Measurements from ENCODE around the gene EXOSC2. TPM values are rescaled to one million over a fixed set of nuclear protein-coding genes. Genes with fewer than 3 reads are reported as not detected.

EXOSC2 gene
- total RNA-seq, 1 experiment from 2014 or later: 57.7 TPM

DNA sequence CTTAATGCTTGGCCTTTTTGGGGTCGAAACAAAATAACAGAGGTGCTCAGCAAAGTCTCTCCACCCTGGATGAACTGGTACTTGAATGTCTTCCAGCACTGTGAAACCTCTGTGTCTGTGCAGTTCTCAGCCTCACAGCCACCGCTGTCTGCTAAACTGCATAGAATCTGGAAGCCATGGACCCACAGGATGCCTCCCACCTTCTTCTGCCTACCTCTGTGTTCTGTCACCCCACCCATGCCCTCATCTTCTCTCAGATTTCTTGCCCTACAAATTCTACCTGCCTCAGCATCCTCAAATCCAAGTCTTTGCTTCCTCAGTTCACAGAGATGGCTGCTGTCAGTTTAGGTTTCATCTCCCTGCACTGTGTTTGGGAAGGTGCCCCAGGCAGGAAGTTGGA is 35.6 kb downstream of the EXOSC2 start:
- Mint-ChIP-seq H3K4me3 (ENCODE audit: unreplicated experiment) (no peak overlapping the region), H3K36me3 (ENCODE audit: insufficient read depth, unreplicated experiment) (peaks cover 10% of the 10 kb centered on the region), H3K9me3 (ENCODE audit: unreplicated experiment) (no peaks in the 10 kb centered on the region), H3K27ac (ENCODE audit: low read depth, unreplicated experiment) (no peak overlapping the region), H3K4me1 (ENCODE audit: insufficient read depth, unreplicated experiment) (peaks cover 22% of the 10 kb centered on the region), H3K27me3 (ENCODE audit: insufficient read depth, unreplicated experiment) (no peaks in the 10 kb centered on the region)
- ChIA-PET POLR2A (no interaction called here), CTCF (no interaction called here)
- TF ChIP-seq, protein P1, sequence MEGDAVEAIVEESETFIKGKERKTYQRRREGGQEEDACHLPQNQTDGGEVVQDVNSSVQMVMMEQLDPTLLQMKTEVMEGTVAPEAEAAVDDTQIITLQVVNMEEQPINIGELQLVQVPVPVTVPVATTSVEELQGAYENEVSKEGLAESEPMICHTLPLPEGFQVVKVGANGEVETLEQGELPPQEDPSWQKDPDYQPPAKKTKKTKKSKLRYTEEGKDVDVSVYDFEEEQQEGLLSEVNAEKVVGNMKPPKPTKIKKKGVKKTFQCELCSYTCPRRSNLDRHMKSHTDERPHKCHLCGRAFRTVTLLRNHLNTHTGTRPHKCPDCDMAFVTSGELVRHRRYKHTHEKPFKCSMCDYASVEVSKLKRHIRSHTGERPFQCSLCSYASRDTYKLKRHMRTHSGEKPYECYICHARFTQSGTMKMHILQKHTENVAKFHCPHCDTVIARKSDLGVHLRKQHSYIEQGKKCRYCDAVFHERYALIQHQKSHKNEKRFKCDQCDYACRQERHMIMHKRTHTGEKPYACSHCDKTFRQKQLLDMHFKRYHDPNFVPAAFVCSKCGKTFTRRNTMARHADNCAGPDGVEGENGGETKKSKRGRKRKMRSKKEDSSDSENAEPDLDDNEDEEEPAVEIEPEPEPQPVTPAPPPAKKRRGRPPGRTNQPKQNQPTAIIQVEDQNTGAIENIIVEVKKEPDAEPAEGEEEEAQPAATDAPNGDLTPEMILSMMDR (IDR thresholded peaks at IDR 0.05; ENCODE audit: unreplicated experiment): no peak
- no peak for DNase-seq (ENCODE audit: unreplicated experiment)
- BruUV-seq (replicated peaks): no TSS peak
- intact Hi-C loops (cut with micrococcal nuclease): no loop called here

DNA sequence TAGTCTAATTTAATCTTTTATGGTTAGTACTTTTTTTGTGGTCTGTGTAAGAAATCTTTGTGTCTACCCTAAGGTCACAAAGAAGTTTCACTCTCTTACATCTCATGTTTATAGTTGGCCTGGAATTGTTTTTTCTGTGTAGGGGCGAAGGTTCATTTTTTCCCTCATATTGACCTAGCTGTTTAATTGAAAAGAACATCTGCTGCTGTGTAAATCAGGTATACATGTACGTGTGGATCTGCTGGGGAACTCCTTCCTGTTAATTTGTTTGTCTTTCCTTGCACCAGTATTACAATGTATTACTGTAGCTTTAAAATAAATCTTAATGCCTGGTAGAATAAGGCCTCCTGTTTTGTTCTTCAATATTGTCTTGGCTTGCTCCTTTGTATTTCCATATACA is 37.8 kb downstream of the EXOSC2 start:
- no peak overlapping the region for H3K4me3 Mint-ChIP-seq (ENCODE audit: unreplicated experiment)
- POLR2A ChIA-PET: interaction anchor here (0.6 to 1.4 kb wide), 5 partner anchors 15 to 1558 kb away, joined by 3 to 4 read pairs (median 3); no protein-coding TSS in a partner anchor
- BruUV-seq (replicated peaks): no TSS peak
- CTCF ChIA-PET: interaction anchor here (0.5 to 1.4 kb wide), 9 partner anchors 9 to 701 kb away, joined by 3 to 6 read pairs (median 3); no protein-coding TSS in a partner anchor
- DNase-seq (ENCODE audit: unreplicated experiment): no peak
- peaks cover 10% of the 10 kb centered on the region for H3K36me3 Mint-ChIP-seq (ENCODE audit: insufficient read depth, unreplicated experiment)
- TF ChIP-seq, protein P1 (IDR thresholded peaks at IDR 0.05; ENCODE audit: unreplicated experiment): no peak
- H3K4me1 Mint-ChIP-seq (ENCODE audit: insufficient read depth, unreplicated experiment): peaks cover 22% of the 10 kb centered on the region
- peak overlapping the region; percentile 64 for H3K27ac Mint-ChIP-seq (ENCODE audit: low read depth, unreplicated experiment)
- intact Hi-C loops (cut with micrococcal nuclease): no loop called here
- H3K27me3 Mint-ChIP-seq (ENCODE audit: insufficient read depth, unreplicated experiment): no peaks in the 10 kb centered on the region
- H3K9me3 Mint-ChIP-seq (ENCODE audit: unreplicated experiment): no peaks in the 10 kb centered on the region

DNA sequence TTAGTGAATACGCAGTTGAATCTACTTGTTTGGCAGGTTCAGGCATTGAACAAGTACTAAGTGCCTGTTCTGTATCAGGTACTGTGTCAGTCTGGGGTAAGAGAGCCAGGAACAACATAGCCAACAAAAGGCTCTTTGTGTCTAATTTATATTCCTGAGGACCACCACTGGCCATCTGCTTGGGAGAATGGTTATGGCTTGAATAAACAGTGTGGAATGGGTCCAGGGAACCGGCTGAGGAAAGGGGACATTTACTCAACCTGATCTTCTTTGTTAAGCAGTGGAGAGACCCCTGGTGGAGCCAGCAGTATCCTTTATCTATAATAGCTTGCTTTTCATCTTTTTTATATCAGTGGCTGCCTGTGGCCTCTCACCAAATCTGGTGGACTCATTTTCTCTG is 38.6 kb downstream of the EXOSC2 start:
- peak overlapping the region; percentile 64 for H3K27ac Mint-ChIP-seq (ENCODE audit: low read depth, unreplicated experiment)
- no peaks in the 10 kb centered on the region for H3K9me3 Mint-ChIP-seq (ENCODE audit: unreplicated experiment)
- intact Hi-C loops (cut with micrococcal nuclease): no loop called here
- H3K4me3 Mint-ChIP-seq (ENCODE audit: unreplicated experiment): no peak overlapping the region
- TF ChIP-seq, protein P1 (IDR thresholded peaks at IDR 0.05; ENCODE audit: unreplicated experiment): no peak
- ChIA-PET CTCF (interaction anchor here (0.5 to 1.4 kb wide), 7 partner anchors 8 to 956 kb away, joined by 3 to 6 read pairs (median 3); no protein-coding TSS in a partner anchor), POLR2A (interaction anchor here (0.7 to 1.0 kb wide), 3 partner anchors 19 to 114 kb away, joined by 4 read pairs; no protein-coding TSS in a partner anchor)
- DNase-seq (ENCODE audit: unreplicated experiment): no peak
- no peaks in the 10 kb centered on the region for H3K27me3 Mint-ChIP-seq (ENCODE audit: insufficient read depth, unreplicated experiment)
- BruUV-seq (replicated peaks): no TSS peak
- peaks cover 22% of the 10 kb centered on the region for H3K4me1 Mint-ChIP-seq (ENCODE audit: insufficient read depth, unreplicated experiment)
- peaks cover 10% of the 10 kb centered on the region for H3K36me3 Mint-ChIP-seq (ENCODE audit: insufficient read depth, unreplicated experiment)

DNA sequence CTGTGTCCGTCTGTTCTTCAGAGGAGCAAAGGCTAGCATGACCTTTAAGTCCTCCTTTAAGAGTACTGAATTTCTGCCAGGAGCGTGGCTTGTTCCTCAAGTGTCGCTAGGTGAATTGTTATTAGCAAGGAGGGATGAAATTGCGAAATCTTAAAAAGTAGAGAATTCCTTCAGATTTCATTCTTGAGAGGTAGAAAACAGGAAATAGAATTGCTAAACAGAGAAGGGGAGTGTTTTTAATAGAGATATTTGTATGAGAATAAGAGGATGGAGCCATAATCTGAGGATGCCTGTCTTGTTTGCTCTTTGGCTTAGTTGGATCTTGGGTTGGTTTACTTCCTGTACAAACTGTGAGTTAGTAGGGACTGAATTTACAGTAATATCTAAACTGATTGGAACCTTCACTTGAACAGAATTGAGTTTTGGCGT is 39.2 kb downstream of the EXOSC2 start:
- Mint-ChIP-seq H3K9me3 (ENCODE audit: unreplicated experiment) (no peaks in the 10 kb centered on the region), H3K27me3 (ENCODE audit: insufficient read depth, unreplicated experiment) (no peaks in the 10 kb centered on the region), H3K27ac (ENCODE audit: low read depth, unreplicated experiment) (peak overlapping the region; percentile 64), H3K4me3 (ENCODE audit: unreplicated experiment) (peak overlapping the region; percentile 29), H3K36me3 (ENCODE audit: insufficient read depth, unreplicated experiment) (peaks cover 10% of the 10 kb centered on the region), H3K4me1 (ENCODE audit: insufficient read depth, unreplicated experiment) (peaks cover 22% of the 10 kb centered on the region)
- TF ChIP-seq, protein P1 (IDR thresholded peaks at IDR 0.05; ENCODE audit: unreplicated experiment): no peak
- ChIA-PET CTCF (interaction anchor here (0.6 to 1.3 kb wide), 3 partner anchors 26 to 957 kb away, joined by 3 read pairs; no protein-coding TSS in a partner anchor), POLR2A (interaction anchor here (0.6 to 1.0 kb wide), 2 partner anchors 17 to 113 kb away, joined by 3 to 4 read pairs; no protein-coding TSS in a partner anchor)
- BruUV-seq (replicated peaks): no TSS peak
- no peak for DNase-seq (ENCODE audit: unreplicated experiment)
- intact Hi-C loops (cut with micrococcal nuclease): no loop called here

All from MCF 10A (cell line).